GM12874 (cell line): ENCODE results near the gene MMRN2.

Experiments
- CTCF ChIP-seq: IDR thresholded peaks from 2 replicates; pipeline ENCODE4 v1.5.1; 2011; ENCODE audit warnings: low read depth, mild to moderate bottlenecking, control low read depth, low read length, moderate library complexity; ENCODE audit not compliant: insufficient read depth

MMRN2 gene

GRCh38 chr10:86960003-86960862 is 2.8 kb upstream of the MMRN2 start:
- TF ChIP-seq CTCF: peak; percentile 100

- no peak for TF ChIP-seq CTCF
These were observed 2.3 kb upstream of the MMRN2 start for GRCh38 chr10:86959737-86960002.

- no peak for TF ChIP-seq CTCF
These were observed 1.7 kb upstream of the MMRN2 start for GRCh38 chr10:86958901-86959736.

GRCh38 chr10:86958116-86958900 is 893 bp upstream of the MMRN2 start, which contains the start of gene SNCG:
Gene SNCG (plus strand): TSS chr10:86958599. CDS start chr10:86958698, 99 bp downstream.
- TF ChIP-seq CTCF: no peak

- no peak for TF ChIP-seq CTCF
These were observed 467 bp downstream of the MMRN2 start for GRCh38 chr10:86956848-86957448.

- no peak for TF ChIP-seq CTCF
These were observed 1.1 kb downstream of the MMRN2 start for GRCh38 chr10:86956195-86956847.
